GM20000 (cell line): ENCODE results near the gene EPN3.

Source experiments
- DNase-seq: peaks from one replicate; pipeline ENCODE4 v3.0.0; 2012; ENCODE audit warnings: low spot score
- TF ChIP-seq, protein P1 (sequence below): IDR thresholded peaks from 2 replicates; pipeline ENCODE4 v1.5.1; 2012; ENCODE audit warnings: mild to moderate bottlenecking, control low read depth; ENCODE audit errors: extremely low read depth, missing control alignments

Gene EPN3

DNA sequence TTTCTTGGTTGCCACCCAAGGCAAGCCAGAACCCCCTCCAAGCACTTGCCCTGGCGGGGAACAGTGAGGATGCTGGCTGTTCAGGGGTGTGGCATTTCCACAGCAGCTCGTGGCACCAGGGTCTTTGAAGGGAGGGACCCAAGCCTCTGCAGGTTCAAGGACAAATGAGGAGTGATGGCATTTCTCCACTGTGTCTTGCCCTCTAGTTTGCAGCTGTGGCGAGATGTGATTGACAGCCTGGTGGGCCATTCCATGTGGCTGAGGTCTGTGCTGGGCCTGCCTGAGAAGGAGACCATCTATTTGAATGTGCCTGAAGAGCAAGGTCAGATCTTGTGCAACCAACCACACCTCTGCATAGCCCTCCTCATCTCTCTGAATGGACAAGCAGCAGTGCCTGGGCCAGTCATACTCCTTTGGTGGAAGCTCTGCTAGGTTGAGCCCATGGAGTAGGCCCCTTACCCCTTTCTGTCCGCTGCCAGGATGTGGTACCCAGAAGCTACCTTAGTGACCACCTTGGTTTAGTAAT is 4.5 kb upstream of the EPN3 start:
- no peak for DNase-seq
- TF ChIP-seq, protein P1, sequence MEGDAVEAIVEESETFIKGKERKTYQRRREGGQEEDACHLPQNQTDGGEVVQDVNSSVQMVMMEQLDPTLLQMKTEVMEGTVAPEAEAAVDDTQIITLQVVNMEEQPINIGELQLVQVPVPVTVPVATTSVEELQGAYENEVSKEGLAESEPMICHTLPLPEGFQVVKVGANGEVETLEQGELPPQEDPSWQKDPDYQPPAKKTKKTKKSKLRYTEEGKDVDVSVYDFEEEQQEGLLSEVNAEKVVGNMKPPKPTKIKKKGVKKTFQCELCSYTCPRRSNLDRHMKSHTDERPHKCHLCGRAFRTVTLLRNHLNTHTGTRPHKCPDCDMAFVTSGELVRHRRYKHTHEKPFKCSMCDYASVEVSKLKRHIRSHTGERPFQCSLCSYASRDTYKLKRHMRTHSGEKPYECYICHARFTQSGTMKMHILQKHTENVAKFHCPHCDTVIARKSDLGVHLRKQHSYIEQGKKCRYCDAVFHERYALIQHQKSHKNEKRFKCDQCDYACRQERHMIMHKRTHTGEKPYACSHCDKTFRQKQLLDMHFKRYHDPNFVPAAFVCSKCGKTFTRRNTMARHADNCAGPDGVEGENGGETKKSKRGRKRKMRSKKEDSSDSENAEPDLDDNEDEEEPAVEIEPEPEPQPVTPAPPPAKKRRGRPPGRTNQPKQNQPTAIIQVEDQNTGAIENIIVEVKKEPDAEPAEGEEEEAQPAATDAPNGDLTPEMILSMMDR: no peak

DNA sequence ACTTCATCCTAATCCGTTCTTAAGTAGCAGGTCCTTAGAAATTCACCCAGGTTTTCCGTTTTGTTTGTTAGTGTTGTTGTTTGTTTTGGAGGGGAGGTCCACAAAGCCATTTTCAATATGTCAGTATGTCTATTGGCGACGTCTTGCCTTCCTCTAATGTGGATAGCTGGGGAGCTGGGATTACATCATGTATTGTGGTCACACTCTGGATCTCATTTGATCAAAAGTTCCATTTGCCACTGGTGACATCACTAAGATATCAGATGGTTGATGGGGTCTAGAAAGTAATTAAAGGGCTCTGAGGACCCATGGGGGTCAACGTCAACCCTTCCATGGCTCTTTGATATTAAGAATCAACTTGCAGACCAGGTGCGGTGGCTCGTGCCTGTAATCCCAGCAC is 2.7 kb upstream of the EPN3 start:
- TF ChIP-seq, protein P1: no peak

DNA sequence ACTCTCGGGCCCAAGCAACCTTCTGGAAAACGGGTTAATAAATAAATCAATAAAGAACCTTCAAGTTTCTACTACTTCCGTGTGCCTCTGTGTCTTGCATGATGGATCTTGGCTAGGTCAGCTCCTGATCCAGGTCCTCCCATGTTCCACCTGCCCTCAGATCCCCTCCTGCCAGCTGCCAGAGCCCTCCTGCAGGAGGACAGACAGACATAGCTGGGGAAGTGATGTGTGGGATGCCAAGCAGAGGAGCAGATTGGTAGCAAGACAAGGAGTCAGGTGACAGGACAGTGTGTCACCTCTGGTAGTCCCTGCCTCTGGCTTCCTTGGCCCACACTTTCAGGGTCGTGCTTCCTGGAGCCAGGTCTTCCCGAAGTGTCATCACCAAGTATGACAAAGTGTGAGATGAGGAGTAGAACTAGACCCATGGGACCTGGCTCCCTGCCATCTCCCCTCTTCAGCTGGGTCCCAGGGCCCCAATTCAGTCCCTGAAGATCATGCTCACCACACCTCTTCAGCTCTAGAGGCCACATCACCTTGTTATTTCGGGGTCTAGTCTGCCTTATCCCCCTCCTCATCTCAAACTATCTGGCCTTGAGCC is 1.0 kb upstream of the EPN3 start:
- TF ChIP-seq, protein P1: no peak
- no peak for DNase-seq

More for the DNA sequence above, 2.7 kb upstream of the EPN3 start:
- DNase-seq: no peak

DNA sequence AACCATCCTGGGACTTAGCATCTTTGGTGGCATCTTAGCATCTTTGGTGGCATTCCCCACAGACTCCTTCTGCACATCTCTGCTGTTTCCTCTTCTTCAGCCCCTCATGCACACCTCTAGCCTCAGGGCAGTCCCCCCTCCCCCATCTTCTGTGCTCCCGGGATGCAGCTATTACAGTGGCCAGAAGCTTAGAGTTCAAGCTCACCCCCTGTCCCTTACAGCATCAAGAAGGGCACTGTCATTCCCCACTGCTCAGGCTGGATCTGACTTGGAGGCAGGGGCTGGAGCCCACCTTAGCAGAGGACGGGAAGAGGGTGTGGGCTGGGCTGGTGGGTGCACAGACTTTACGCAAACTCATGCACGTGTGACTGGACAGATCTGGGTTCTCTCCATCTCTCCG is 650 bp downstream of the EPN3 start:
- TF ChIP-seq, protein P1: no peak
- DNase-seq: no peak

DNA sequence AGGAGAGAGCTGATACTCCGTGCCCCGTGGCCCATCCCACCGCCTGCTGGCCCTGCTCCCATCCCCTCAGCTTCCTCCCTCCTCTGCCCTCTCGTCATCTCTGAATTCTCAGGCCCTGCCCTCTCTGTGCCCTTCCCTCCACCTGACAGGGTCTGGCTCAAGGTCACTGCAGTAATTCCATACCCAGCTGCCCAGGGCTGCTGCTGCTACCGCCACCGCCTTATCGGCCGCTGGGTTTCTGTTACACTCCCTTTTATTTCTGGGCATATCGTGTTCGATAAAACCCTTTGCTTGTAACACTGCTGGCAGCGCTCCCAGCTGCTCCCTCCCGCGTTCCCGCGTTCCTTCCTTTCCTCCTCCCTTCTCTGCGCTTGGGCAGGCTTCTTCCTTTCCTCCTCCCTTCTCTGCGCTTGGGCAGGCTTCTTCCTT is 1.2 kb downstream of the EPN3 start:
- TF ChIP-seq, protein P1: no peak
- DNase-seq: no peak

DNA sequence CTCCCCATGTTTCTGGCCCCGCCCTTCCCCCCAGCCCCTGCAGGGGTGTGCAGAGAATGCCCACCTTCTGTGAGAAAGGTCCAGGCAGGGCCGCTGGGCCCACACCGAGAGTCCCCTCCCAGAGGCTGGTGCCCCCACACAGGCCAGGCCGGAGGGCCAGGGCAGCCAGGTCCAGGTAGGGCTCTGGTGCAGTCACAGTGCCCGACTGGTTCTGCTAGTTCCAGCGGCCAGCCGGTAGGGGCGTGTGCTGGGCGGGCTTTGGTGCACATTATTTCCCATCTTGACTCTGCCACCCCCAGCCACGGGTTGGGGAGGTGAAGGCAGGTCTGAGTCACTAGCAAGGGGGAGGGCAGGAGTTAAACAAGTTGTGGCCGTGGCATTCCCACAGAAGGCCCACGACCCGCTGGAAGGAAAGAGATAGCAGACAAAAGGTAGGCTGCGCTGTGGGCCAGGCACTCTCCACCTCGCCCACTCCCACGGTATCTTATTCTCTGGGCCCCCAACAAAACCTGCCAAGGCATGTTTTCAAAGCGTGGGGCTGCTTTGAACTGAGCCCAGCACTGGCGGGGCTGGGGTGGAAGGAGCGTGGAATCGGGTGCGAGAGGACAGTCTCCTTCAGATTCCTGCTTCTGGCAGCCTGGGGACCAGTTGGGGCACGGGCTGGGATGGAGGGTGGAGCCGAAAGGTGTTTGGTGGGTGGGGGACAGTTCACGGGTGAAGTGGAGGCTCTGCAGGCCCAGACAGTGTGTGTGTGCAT is 1.9 kb downstream of the EPN3 start:
- TF ChIP-seq, protein P1: no peak
- DNase-seq: no peak

DNA sequence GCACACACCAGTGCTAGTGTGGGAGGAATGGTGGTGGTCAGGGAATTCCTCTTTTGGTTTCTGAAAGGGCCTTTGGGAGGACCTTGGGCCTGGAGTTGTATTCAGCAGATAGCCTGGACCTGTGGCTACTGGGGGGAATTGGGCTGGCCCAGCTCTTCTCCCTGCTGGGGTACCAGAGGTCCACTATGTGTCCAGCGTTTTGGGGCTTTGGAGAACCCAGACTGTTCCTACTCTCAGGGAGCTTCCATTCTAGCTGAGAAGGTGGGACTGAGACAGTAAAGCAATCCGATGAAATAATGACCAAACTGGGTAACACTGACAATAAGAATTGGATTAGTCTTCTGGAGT is 2.4 kb downstream of the EPN3 start:
- no peak for DNase-seq
- TF ChIP-seq, protein P1: no peak
